Muscle of back (tissue), 11 donors: Measurements from ENCODE around the gene HOXC4. TPM values are rescaled to one million over a fixed set of nuclear protein-coding genes. Genes with fewer than 3 reads are reported as not detected.
A peak's percentile ranks its signal among the peaks of the same experiment; 100 is the strongest.

Experiments used
- DNase-seq, 3 donors: peaks; one replicate each; pipeline versions ENCODE4 v3.0.0 to v3.0.0-alpha.2; 2013
- polyA plus RNA-seq, 10 donors: library from polyadenylated mRNA; unstranded; fragments of 120-200 nt; gene quantifications; one replicate each; pipeline ENCODE4 v1.2.1, GENCODE V29; 2013; ENCODE audit not compliant: insufficient read length in 10 of 10

HOXC4 gene
- polyA plus RNA-seq, 10 donors, result 17.4 to 26.2 (median 20.8) TPM

GRCh38 chr12:54051874-54052437 lies 1.7 kb upstream of the HOXC4 start:
- DNase-seq, result peak in 1 of 3 donors; percentile 37

GRCh38 chr12:54052438-54053002 lies 1.1 kb upstream of the HOXC4 start:
- DNase-seq, result peak in 1 of 3 donors; percentile 87

GRCh38 chr12:54053003-54053750 lies 458 bp upstream of the HOXC4 start:
- peak in 1 of 3 donors; percentile 43 for DNase-seq

GRCh38 chr12:54054742-54055194 lies 1.1 kb downstream of the HOXC4 start:
- no peak for DNase-seq

- no peak for DNase-seq
Observed at GRCh38 chr12:54055552-54055951, 1.9 kb downstream of the HOXC4 start.

- DNase-seq, result no peak
Observed at GRCh38 chr12:54056110-54056509, 2.5 kb downstream of the HOXC4 start.

- DNase-seq, result no peak
Observed at GRCh38 chr12:54058128-54058768, 4.6 kb downstream of the HOXC4 start.

- DNase-seq, result peak in 1 of 3 donors; percentile 48
Observed at GRCh38 chr12:54059668-54060067, 6.0 kb downstream of the HOXC4 start.

- no peak for DNase-seq
Observed at GRCh38 chr12:54060174-54060974, 6.7 kb downstream of the HOXC4 start.

GRCh38 chr12:54060975-54061778 lies 7.5 kb downstream of the HOXC4 start:
- no peak for DNase-seq

GRCh38 chr12:54065677-54066076 lies 12.0 kb downstream of the HOXC4 start:
- no peak for DNase-seq

- no peak for DNase-seq
Observed at GRCh38 chr12:54066408-54066807, 12.8 kb downstream of the HOXC4 start.

- DNase-seq, result no peak
Observed at GRCh38 chr12:54068418-54069070, 14.9 kb downstream of the HOXC4 start.

GRCh38 chr12:54071942-54072341 lies 18.3 kb downstream of the HOXC4 start:
- DNase-seq, result no peak

- DNase-seq, result no peak
Observed at GRCh38 chr12:54074308-54074707, 20.7 kb downstream of the HOXC4 start.

- DNase-seq, result no peak
Observed at GRCh38 chr12:54075409-54075808, 21.8 kb downstream of the HOXC4 start.

- no peak for DNase-seq
Observed at GRCh38 chr12:54075974-54076373, 22.3 kb downstream of the HOXC4 start.

GRCh38 chr12:54077843-54078242 lies 24.2 kb downstream of the HOXC4 start:
- peak in 1 of 3 donors; percentile 44 for DNase-seq

- peak in 1 of 3 donors; percentile 49 for DNase-seq
Observed at GRCh38 chr12:54079115-54079514, 25.5 kb downstream of the HOXC4 start.
